ENCODE results near the gene FKBP1A.

GRCh38 chr20:1423625-1424106 lies 30.8 kb upstream of the FKBP1A start:
- TF ChIP-seq CTCF (IDR thresholded peaks at IDR 0.05; ENCODE audit: insufficient read depth, low read length) (no peak), POLR2AphosphoS5 (IDR thresholded peaks at IDR 0.05; ENCODE audit: low read depth) (no peak)
